Endodermal cell (in vitro differentiated cells): Measurements from ENCODE around the gene ZNF124. TPM values are rescaled to one million over a fixed set of nuclear protein-coding genes. Genes with fewer than 3 reads are reported as not detected.

Source experiments
- DNase-seq: peaks from one replicate; pipeline ENCODE4 v3.0.0-alpha.2; 2017
- H3K27ac ChIP-seq: 2 replicates; pipeline ENCODE4 v1.5.1; 2013; ENCODE audit warnings: mild to moderate bottlenecking, low read depth, low read length, moderate library complexity
- H3K27me3 ChIP-seq: 2 replicates; pipeline ENCODE4 v1.6.1; 2013; ENCODE audit warnings: mild to moderate bottlenecking, low read length, moderate library complexity; ENCODE audit not compliant: insufficient read depth, control insufficient read depth, poor library complexity, severe bottlenecking
- H3K36me3 ChIP-seq: 2 replicates; pipeline ENCODE4 v1.7.0; 2013; ENCODE audit warnings: mild to moderate bottlenecking, low read length, moderate library complexity; ENCODE audit not compliant: control insufficient read depth, insufficient read depth
- H3K4me1 ChIP-seq: one replicate; pipeline ENCODE4 v1.7.0; 2013; ENCODE audit warnings: low read length; ENCODE audit not compliant: control insufficient read depth, insufficient read depth
- H3K4me3 ChIP-seq: 2 replicates; pipeline ENCODE4 v1.5.1; 2013; ENCODE audit warnings: mild to moderate bottlenecking, low read length, moderate library complexity
- H3K9ac ChIP-seq: 2 replicates; pipeline ENCODE4 v1.6.1; 2013; ENCODE audit warnings: mild to moderate bottlenecking, low read length, moderate library complexity; ENCODE audit not compliant: poor library complexity, severe bottlenecking; ENCODE audit errors: extremely low read depth
- H3K9me3 ChIP-seq: 2 replicates; pipeline ENCODE4 v1.6.1; 2013; ENCODE audit warnings: mild to moderate bottlenecking, low read length, moderate library complexity; ENCODE audit not compliant: control insufficient read depth
- H3K27ac Mint-ChIP-seq: 2 replicates; pipeline ENCODE4 v1.8.0; 2020; ENCODE audit warnings: mixed read lengths
- H3K27me3 Mint-ChIP-seq: 2 replicates; pipeline ENCODE4 v1.8.0; 2021; ENCODE audit warnings: mild to moderate bottlenecking, mixed read lengths; ENCODE audit not compliant: insufficient read depth
- H3K36me3 Mint-ChIP-seq: 2 replicates; pipeline ENCODE4 v1.8.0; 2020; ENCODE audit warnings: low read depth, mixed read lengths
- H3K4me1 Mint-ChIP-seq: 2 replicates; pipeline ENCODE4 v1.8.0; 2020; ENCODE audit warnings: mixed read lengths
- H3K4me3 Mint-ChIP-seq: 2 replicates; pipeline ENCODE4 v1.8.0; 2020; ENCODE audit warnings: mild to moderate bottlenecking, moderate library complexity, mixed read lengths
- H3K9me3 Mint-ChIP-seq: 2 replicates; pipeline ENCODE4 v1.8.0; 2020; ENCODE audit warnings: mild to moderate bottlenecking, mixed read lengths
- CTCF ChIP-seq: fragments of 200-600 bp; sonication (generic); conservative IDR thresholded peaks from 2 replicates; pipeline ENCODE4 v1.5.0; 2021; ENCODE audit warnings: antibody characterized with exemption, mild to moderate bottlenecking
- WGBS, 2 experiments: methylation state at CpG; one replicate each; pipeline versions ENCODE4 v1.1.5 to v1.1.7; 2013; ENCODE audit warnings: missing lambda C conversion rate in 2 of 2, mixed read lengths in 1 of 2; ENCODE audit not compliant: insufficient coverage in 1 of 2, insufficient read length in 1 of 2; 5-methylcytosine and 5-hydroxymethylcytosine counted together
- total RNA-seq, 2 donors: library from RNA; stranded (reverse); fragmentation: NEBNext Ultra II Directional in 1 of 2; extraction: Animal tissue kit (Norgen Biotek cat#: 25700) in 1 of 2; gene quantifications; 2 replicates in 1 of 2; 3 replicates in 1 of 2; pipeline ENCODE4 v1.2.1, GENCODE V29; 2021

ZNF124 gene
- total RNA-seq, 2 donors from 2014 or later: 93.3 to 101 TPM

DNA sequence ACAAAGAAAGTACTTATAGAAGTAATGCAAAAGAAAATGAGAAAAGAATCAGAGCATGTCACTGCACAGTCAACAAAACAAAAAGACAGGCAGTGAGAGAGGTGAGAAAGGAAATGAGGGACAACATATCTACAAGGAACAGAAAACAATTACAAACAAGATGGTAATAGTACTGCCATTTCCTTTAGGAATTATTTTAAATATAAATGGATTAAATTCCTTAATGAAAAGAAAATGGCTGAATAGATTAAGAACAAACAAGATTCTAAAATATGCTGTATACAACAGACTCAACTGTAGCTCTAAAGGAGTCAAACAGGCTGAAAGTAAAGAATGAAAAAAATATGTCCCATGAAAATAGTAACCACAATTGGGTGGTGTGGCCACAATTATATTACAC, 22.1 kb upstream of the ZNF124 start:
- Mint-ChIP-seq H3K27me3 (no peaks in the 10 kb centered on the region), H3K27ac (no peak overlapping the region), H3K4me3 (no peak overlapping the region), H3K9me3 (peaks cover 60% of the 10 kb centered on the region), H3K36me3 (peaks cover 84% of the 10 kb centered on the region), H3K4me1 (no peaks in the 10 kb centered on the region)
- Histone ChIP-seq H3K9ac (no peak overlapping the region), H3K36me3 (peaks cover 88% of the 10 kb centered on the region), H3K4me1 (no peaks in the 10 kb centered on the region), H3K9me3 (peaks cover 75% of the 10 kb centered on the region), H3K27me3 (no peaks in the 10 kb centered on the region), H3K4me3 (no peak overlapping the region), H3K27ac (no peak overlapping the region)
- no peak for TF ChIP-seq CTCF
- no peak for DNase-seq

DNA sequence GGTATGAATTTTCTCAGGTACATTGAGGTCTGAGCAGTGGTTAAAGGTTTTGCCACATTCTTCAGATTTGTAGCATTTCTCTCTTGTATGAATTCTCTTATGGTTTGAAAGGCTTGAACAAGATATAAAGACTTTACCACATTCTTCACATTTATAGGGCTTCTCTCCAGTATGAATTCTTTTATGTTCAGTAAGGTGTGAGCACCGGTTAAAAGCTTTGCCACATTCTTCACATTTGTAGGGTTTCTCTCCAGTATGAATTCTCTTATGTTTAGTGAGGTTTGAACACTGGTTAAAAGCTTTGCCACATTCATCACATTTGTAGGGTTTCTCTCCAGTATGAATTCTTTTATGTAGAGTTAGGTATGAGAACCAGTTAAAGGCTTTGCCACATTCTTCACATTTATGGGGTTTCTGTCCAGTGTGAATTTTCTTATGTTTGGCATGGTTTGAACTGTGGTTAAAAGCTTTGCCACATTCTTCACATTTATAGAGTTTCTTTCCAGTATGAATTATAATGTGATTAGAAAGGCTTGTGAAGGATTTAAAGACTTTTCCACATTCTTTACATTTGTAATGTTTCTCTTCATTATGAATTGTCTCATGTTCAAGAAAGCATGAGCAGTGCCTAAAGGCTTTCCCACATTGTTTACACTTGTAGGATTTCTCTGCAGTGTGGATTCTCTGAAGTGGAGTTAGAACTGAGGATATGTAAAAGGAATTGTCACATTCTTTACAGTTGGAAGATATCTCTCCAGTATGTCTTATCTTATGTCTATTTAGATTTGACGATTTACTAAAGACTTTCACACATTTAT, 18.4 kb upstream of the ZNF124 start:
- H3K4me3 Mint-ChIP-seq: no peak overlapping the region
- peak overlapping the region; percentile 67 for H3K4me3 ChIP-seq
- H3K9ac ChIP-seq: no peak overlapping the region
- WGBS, 2 experiments: 92% methylated on average over 1 of the region's 2 CpGs; no CpG with 5 or more reads in 1 of the 2 experiments
- DNase-seq: no peak
- H3K27ac Mint-ChIP-seq: no peak overlapping the region
- no peaks in the 10 kb centered on the region for H3K27me3 ChIP-seq
- peaks cover 69% of the 10 kb centered on the region for H3K9me3 Mint-ChIP-seq
- no peak for TF ChIP-seq CTCF
- no peaks in the 10 kb centered on the region for H3K4me1 ChIP-seq
- peaks cover 79% of the 10 kb centered on the region for H3K9me3 ChIP-seq
- peaks cover 63% of the 10 kb centered on the region for H3K36me3 ChIP-seq
- no peaks in the 10 kb centered on the region for H3K4me1 Mint-ChIP-seq
- H3K27ac ChIP-seq: no peak overlapping the region
- H3K36me3 Mint-ChIP-seq: peaks cover 66% of the 10 kb centered on the region
- no peaks in the 10 kb centered on the region for H3K27me3 Mint-ChIP-seq

GRCh38 chr1:247185667-247186066, 13.8 kb upstream of the ZNF124 start:
- Histone ChIP-seq H3K4me3 (no peak overlapping the region), H3K9ac (no peak overlapping the region), H3K27ac (no peak overlapping the region), H3K9me3 (peaks cover 37% of the 10 kb centered on the region), H3K27me3 (no peaks in the 10 kb centered on the region), H3K4me1 (no peaks in the 10 kb centered on the region), H3K36me3 (peaks cover 26% of the 10 kb centered on the region)
- no peak for DNase-seq
- H3K27me3 Mint-ChIP-seq: no peaks in the 10 kb centered on the region
- peaks cover 27% of the 10 kb centered on the region for H3K36me3 Mint-ChIP-seq
- H3K9me3 Mint-ChIP-seq: peaks cover 33% of the 10 kb centered on the region
- no peak overlapping the region for H3K27ac Mint-ChIP-seq
- no peaks in the 10 kb centered on the region for H3K4me1 Mint-ChIP-seq
- H3K4me3 Mint-ChIP-seq: no peak overlapping the region
- no peak for TF ChIP-seq CTCF
- WGBS, 2 experiments: 60 to 83% methylated on average over 1 to 4 of the region's 4 CpGs
